ENCODE data around the gene JPH3. TPM values are rescaled to one million over a fixed set of nuclear protein-coding genes. Genes with fewer than 3 reads are reported as not detected.

The JPH3 gene
- total and polyA plus RNA-seq, 10 of the 15 experiments (the other 5 are each of a cell fraction or from before 2014, with no cell fraction given): 0.05 TPM; not detected in 9

- H3K9ac ChIP-seq (ENCODE audit: control insufficient read depth, insufficient read depth, low read length): no peak overlapping the region
- no TSS peak for BruUV-seq (replicated peaks)
- WGBS (ENCODE audit: insufficient coverage, insufficient replicate concordance, low lambda C conversion rate, missing lambda C conversion rate): 73% methylated on average over 19 of the region's 19 CpGs
- DNase-seq (ENCODE audit: low read depth, low spot score) (no peak), ATAC-seq (no peak), FAIRE-seq (no peak)
- no peaks in the 10 kb centered on the region for H4K20me1 ChIP-seq (ENCODE audit: control insufficient read depth, insufficient read depth)
- no peaks in the 10 kb centered on the region for H3K9me3 ChIP-seq (replicated peaks; ENCODE audit: control insufficient read depth, insufficient read depth, low read length)
- no peak overlapping the region for H3K4me3 ChIP-seq
- H2AFZ ChIP-seq (ENCODE audit: control insufficient read depth, low read depth, low read length): no peak overlapping the region
- ChIA-PET SMC1A (ENCODE audit: uncharacterized antibody, unreplicated experiment) (no interaction called here), POLR2A (no interaction called here), RAD21 (ENCODE audit: unreplicated experiment) (no interaction called here), CTCF (interaction anchor here (0.7 kb wide), 1 partner anchor 983 kb away, joined by 3 read pairs; no protein-coding TSS in a partner anchor)
- H3K36me3 ChIP-seq (ENCODE audit: control insufficient read depth in 2 of 2, insufficient read depth in 2 of 2, low read length in 1 of 2): no peaks in the 10 kb centered on the region
- no peaks in the 10 kb centered on the region for H3K4me1 ChIP-seq (ENCODE audit: control insufficient read depth, insufficient read depth, low read length)
- in situ Hi-C loops (cut with MboI): no loop called here
- no peaks in the 10 kb centered on the region for H3K79me2 ChIP-seq (ENCODE audit: control insufficient read depth, insufficient read depth, low read length)
- intact Hi-C loops (cut with micrococcal nuclease; ENCODE audit: unreplicated experiment): no loop called here
- TF ChIP-seq SMC3 (IDR thresholded peaks at IDR 0.05; ENCODE audit: borderline replicate concordance, low read length) (no peak), MAX (IDR thresholded peaks at IDR 0.05; ENCODE audit: low read depth, low read length) (no peak), NFXL1 (IDR thresholded peaks at IDR 0.05; ENCODE audit: borderline replicate concordance) (no peak)
- peaks cover 0 to 2% of the 10 kb centered on the region in 2 experiments; a peak in 2 of 4 replicates for H3K27me3 ChIP-seq (replicated peaks in 1 of 2; ENCODE audit: control insufficient read depth in 2 of 2, insufficient read depth in 2 of 2, low read length in 1 of 2)
- no peak overlapping the region for H3K27ac ChIP-seq (ENCODE audit: control insufficient read depth, insufficient read depth)
- no peak overlapping the region for H3K4me2 ChIP-seq (ENCODE audit: control insufficient read depth, insufficient read depth)
These were observed 65.6 kb downstream of the JPH3 start for GRCh38 chr16:87667946-87668345.

- Histone ChIP-seq H3K36me3 (ENCODE audit: control insufficient read depth in 2 of 2, insufficient read depth in 2 of 2, low read length in 1 of 2) (no peaks in the 10 kb centered on the region), H3K9me3 (replicated peaks; ENCODE audit: control insufficient read depth, insufficient read depth, low read length) (no peaks in the 10 kb centered on the region), H4K20me1 (ENCODE audit: control insufficient read depth, insufficient read depth) (no peaks in the 10 kb centered on the region), H3K9ac (ENCODE audit: control insufficient read depth, insufficient read depth, low read length) (no peak overlapping the region), H3K27me3 (replicated peaks in 1 of 2; ENCODE audit: control insufficient read depth in 2 of 2, insufficient read depth in 2 of 2, low read length in 1 of 2) (peaks cover 0 to 2% of the 10 kb centered on the region in 2 experiments; a peak in 2 of 4 replicates), H2AFZ (ENCODE audit: control insufficient read depth, low read depth, low read length) (no peak overlapping the region), H3K4me3 (no peak overlapping the region), H3K4me2 (ENCODE audit: control insufficient read depth, insufficient read depth) (no peak overlapping the region), H3K4me1 (ENCODE audit: control insufficient read depth, insufficient read depth, low read length) (no peaks in the 10 kb centered on the region), H3K79me2 (ENCODE audit: control insufficient read depth, insufficient read depth, low read length) (no peaks in the 10 kb centered on the region), H3K27ac (ENCODE audit: control insufficient read depth, insufficient read depth) (no peak overlapping the region)
- RAD21 ChIA-PET (ENCODE audit: unreplicated experiment): no interaction called here
- SMC1A ChIA-PET (ENCODE audit: uncharacterized antibody, unreplicated experiment): no interaction called here
- TF ChIP-seq CBFB (IDR thresholded peaks at IDR 0.05; ENCODE audit: low read depth): no peak
- TF ChIP-seq CBX3 (IDR thresholded peaks at IDR 0.05; ENCODE audit: borderline replicate concordance, low read depth): no peak
- no peak for TF ChIP-seq SREBF1 (IDR thresholded peaks at IDR 0.05; ENCODE audit: low read length)
- ATAC-seq (no peak), FAIRE-seq (no peak), DNase-seq (ENCODE audit: low read depth, low spot score) (no peak)
- POLR2A ChIA-PET: no interaction called here
- in situ Hi-C loops (cut with MboI) (no loop called here), intact Hi-C loops (cut with micrococcal nuclease; ENCODE audit: unreplicated experiment) (no loop called here)
- CTCF ChIA-PET: no interaction called here
- no TSS peak for BruUV-seq (replicated peaks)
- 33% methylated on average over 21 of the region's 21 CpGs for WGBS (ENCODE audit: insufficient coverage, insufficient replicate concordance, low lambda C conversion rate, missing lambda C conversion rate)
These were observed 67.4 kb downstream of the JPH3 start for GRCh38 chr16:87669672-87670071.

Measured in GM12878 (cell line).